ENCODE measurements around the gene HLCS.

Gene HLCS

GRCh38 chr21:36917471-36918158, 48.9 kb downstream of the HLCS start:
- no peak overlapping the region for H3K4me3 ChIP-seq (replicated peaks in 1 of 2; ENCODE audit: low read depth in 2 of 2, low read length in 2 of 2)
- peak; percentile 83 for TF ChIP-seq CTCF (IDR thresholded peaks at IDR 0.05; ENCODE audit: low read depth, low read length)
- peak; percentile 73 to 77 for DNase-seq (ENCODE audit: low read depth in 2 of 2)

- TF ChIP-seq CTCF (IDR thresholded peaks at IDR 0.05; ENCODE audit: low read depth, low read length), result no peak
- H3K4me3 ChIP-seq (replicated peaks in 1 of 2; ENCODE audit: low read depth in 2 of 2, low read length in 2 of 2), result no peak overlapping the region
- DNase-seq (ENCODE audit: low read depth in 2 of 2), result no peak
Observed at GRCh38 chr21:36916718-36917117, 49.8 kb downstream of the HLCS start.

- no peak for TF ChIP-seq CTCF (IDR thresholded peaks at IDR 0.05; ENCODE audit: low read depth, low read length)
- no peak for DNase-seq (ENCODE audit: low read depth in 2 of 2)
Observed at GRCh38 chr21:36915696-36916245, 50.7 kb downstream of the HLCS start.

GRCh38 chr21:36915014-36915695, 51.3 kb downstream of the HLCS start:
- TF ChIP-seq CTCF (IDR thresholded peaks at IDR 0.05; ENCODE audit: low read depth, low read length), result no peak
- no peak for DNase-seq (ENCODE audit: low read depth in 2 of 2)
- no peak overlapping the region for H3K4me3 ChIP-seq (replicated peaks in 1 of 2; ENCODE audit: low read depth in 2 of 2, low read length in 2 of 2)

More at GRCh38 chr21:36915696-36916245, 50.7 kb downstream of the HLCS start:
- no peak overlapping the region for H3K4me3 ChIP-seq (replicated peaks in 1 of 2; ENCODE audit: low read depth in 2 of 2, low read length in 2 of 2)

GRCh38 chr21:36914244-36915013, 52.0 kb downstream of the HLCS start:
- TF ChIP-seq CTCF (IDR thresholded peaks at IDR 0.05; ENCODE audit: low read depth, low read length), result no peak
- H3K4me3 ChIP-seq (replicated peaks in 1 of 2; ENCODE audit: low read depth in 2 of 2, low read length in 2 of 2), result no peak overlapping the region
- DNase-seq (ENCODE audit: low read depth in 2 of 2), result no peak

GRCh38 chr21:36913247-36914169, 53.0 kb downstream of the HLCS start:
- no peak overlapping the region for H3K4me3 ChIP-seq (replicated peaks in 1 of 2; ENCODE audit: low read depth in 2 of 2, low read length in 2 of 2)

More at GRCh38 chr21:36913247-36914169, 53.0 kb downstream of the HLCS start:
- no peak for DNase-seq (ENCODE audit: low read depth in 2 of 2)
- no peak for TF ChIP-seq CTCF (IDR thresholded peaks at IDR 0.05; ENCODE audit: low read depth, low read length)

Data from cardiac fibroblast (primary cell).